Measurements from ENCODE around the gene CARD11.

Gene CARD11

DNA sequence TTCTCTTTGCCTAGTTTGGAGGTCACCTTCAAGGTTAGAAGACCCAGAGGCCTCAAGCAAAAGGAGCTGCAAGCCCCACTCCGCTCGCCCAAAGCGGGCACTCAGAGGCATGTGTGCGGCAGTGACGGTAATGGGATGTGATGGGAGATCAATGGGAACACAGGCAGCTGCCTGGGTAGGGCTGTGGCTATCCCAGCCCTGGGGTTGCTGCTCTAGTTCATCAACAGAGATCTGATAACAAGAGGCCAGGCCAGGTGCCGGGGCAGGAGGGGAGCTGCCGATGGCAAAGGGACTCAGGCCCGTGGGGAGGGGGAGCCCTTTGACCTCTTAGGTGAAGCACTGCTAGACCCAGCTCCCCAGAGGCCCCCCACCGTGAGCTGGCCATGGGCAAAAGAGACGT, 147.5 kb downstream of the CARD11 start:
- no peak overlapping the region for H3K4me3 Mint-ChIP-seq
- TF ChIP-seq, protein P1, sequence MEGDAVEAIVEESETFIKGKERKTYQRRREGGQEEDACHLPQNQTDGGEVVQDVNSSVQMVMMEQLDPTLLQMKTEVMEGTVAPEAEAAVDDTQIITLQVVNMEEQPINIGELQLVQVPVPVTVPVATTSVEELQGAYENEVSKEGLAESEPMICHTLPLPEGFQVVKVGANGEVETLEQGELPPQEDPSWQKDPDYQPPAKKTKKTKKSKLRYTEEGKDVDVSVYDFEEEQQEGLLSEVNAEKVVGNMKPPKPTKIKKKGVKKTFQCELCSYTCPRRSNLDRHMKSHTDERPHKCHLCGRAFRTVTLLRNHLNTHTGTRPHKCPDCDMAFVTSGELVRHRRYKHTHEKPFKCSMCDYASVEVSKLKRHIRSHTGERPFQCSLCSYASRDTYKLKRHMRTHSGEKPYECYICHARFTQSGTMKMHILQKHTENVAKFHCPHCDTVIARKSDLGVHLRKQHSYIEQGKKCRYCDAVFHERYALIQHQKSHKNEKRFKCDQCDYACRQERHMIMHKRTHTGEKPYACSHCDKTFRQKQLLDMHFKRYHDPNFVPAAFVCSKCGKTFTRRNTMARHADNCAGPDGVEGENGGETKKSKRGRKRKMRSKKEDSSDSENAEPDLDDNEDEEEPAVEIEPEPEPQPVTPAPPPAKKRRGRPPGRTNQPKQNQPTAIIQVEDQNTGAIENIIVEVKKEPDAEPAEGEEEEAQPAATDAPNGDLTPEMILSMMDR (IDR thresholded peaks at IDR 0.05): no peak
- no peak overlapping the region for H3K27ac Mint-ChIP-seq
- peaks cover 11% of the 10 kb centered on the region for H3K27me3 Mint-ChIP-seq (ENCODE audit: low read depth, poor library complexity)
- DNase-seq: no peak
- H3K36me3 Mint-ChIP-seq (ENCODE audit: low read depth): no peaks in the 10 kb centered on the region
- peaks cover 11% of the 10 kb centered on the region for H3K9me3 Mint-ChIP-seq
- H3K4me1 Mint-ChIP-seq: peaks cover 13% of the 10 kb centered on the region

DNA sequence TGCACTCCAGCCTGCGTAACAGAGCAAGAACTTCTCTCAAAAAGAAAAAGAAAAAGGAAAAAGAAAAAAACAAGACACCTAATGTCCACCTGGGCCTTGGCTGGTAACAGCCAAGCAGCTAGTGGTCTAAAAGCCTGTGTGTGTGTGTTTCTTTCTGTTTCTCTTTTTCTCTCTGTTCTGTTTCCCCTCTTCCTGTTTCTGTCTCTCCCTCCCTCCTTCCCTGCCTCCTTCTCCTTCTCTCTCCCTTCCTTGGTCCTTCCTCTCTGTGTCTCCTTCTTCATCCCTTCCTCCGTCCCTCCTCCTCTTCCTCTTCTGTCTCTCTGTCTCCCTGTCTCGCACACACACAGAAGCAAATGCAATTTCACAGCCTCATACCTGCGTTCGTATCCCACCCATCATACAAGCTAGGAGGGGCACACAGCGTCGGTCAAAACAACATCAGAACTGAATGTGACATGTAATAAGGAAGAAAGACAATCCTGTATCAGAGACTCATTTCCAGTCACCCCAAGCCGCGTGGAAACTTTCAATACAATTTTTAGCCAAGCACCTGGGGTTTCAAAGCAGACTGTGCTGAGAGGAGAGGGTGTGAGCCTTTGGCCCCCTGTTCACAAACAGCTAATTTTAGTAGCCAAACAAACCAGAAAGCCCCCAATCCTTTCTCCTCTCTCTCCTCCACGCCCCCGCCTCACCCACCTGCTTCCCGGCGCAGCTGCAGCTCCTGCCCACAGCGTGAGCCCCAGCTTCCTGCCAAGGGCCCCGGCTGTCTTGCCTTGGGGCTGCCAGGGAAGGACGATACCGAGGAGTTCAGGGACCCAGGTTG, 149.3 kb downstream of the CARD11 start:
- Mint-ChIP-seq H3K4me1 (peaks cover 13% of the 10 kb centered on the region), H3K9me3 (peaks cover 11% of the 10 kb centered on the region), H3K36me3 (ENCODE audit: low read depth) (no peaks in the 10 kb centered on the region), H3K27me3 (ENCODE audit: low read depth, poor library complexity) (peaks cover 15% of the 10 kb centered on the region), H3K4me3 (no peak overlapping the region), H3K27ac (no peak overlapping the region)
- TF ChIP-seq, protein P1 (IDR thresholded peaks at IDR 0.05): no peak
- DNase-seq: no peak

DNA sequence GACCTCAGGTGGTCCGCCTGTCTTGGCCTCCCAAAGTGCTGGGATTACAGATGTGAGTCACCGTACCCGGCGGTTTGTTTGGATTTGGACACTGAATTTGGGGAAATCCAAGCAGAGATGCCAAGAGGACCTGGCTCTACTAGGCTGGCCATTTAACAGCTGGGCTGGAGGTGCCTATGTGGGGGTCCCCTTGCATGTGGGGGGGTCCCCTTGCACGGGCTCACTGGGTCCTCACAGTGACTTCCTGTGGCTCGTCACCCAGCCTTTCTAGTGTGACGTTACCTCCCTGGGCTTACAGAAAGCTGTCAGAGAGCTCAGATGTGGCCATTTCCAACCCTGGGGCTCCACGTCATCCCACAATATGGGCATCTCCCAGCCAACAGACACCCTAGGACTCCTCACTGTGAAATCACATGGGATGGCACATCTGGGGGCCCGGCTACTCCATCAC, 150.2 kb downstream of the CARD11 start:
- H3K27ac Mint-ChIP-seq: no peak overlapping the region
- peaks cover 15% of the 10 kb centered on the region for H3K27me3 Mint-ChIP-seq (ENCODE audit: low read depth, poor library complexity)
- no peaks in the 10 kb centered on the region for H3K36me3 Mint-ChIP-seq (ENCODE audit: low read depth)
- TF ChIP-seq, protein P1 (IDR thresholded peaks at IDR 0.05): no peak
- no peak overlapping the region for H3K4me3 Mint-ChIP-seq
- peaks cover 13% of the 10 kb centered on the region for H3K4me1 Mint-ChIP-seq
- no peak for DNase-seq
- peaks cover 5% of the 10 kb centered on the region for H3K9me3 Mint-ChIP-seq

DNA sequence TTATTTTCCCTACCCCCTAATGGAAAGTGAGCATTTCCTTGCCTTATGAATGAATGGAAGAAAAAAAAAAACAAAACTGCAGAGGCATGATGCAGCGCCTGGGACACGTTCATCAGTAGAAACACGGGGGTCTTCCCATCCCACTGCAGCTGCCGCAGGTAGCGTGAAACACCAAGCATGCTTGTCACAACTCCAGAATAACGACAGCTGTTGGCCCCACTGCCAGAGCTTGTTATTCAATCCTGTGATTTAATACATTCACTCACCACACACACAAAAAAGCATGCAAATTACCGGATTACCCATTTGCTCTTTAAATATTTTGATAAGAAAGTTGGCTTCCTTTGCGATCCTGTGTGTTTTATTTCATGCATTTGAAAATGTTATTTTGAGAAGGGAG, 151.1 kb downstream of the CARD11 start:
- Mint-ChIP-seq H3K4me3 (no peak overlapping the region), H3K9me3 (peaks cover 4% of the 10 kb centered on the region), H3K27ac (no peak overlapping the region), H3K4me1 (peaks cover 13% of the 10 kb centered on the region), H3K36me3 (ENCODE audit: low read depth) (no peaks in the 10 kb centered on the region), H3K27me3 (ENCODE audit: low read depth, poor library complexity) (peaks cover 15% of the 10 kb centered on the region)
- DNase-seq: no peak
- TF ChIP-seq, protein P1 (IDR thresholded peaks at IDR 0.05): no peak

DNA sequence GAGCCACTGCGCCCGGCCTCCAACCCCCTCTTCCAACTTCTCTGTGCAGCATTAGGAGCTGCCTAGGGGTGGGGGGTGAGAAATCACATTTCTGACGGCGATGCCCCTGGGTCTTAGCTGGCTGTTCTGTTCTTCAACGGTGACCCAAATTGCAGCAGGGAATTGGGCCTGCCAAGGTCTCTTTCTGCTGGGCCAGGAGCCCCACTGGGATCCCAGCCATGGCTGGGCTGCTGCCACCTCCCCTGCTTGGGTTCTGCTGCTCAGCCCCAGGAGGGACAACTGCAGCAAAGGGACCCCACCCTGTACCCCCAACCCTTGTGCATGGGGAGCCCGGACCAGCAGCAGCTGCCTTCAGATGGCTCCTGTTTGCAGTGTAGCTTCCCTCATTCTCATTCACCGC, 155.9 kb downstream of the CARD11 start:
- peaks cover 33% of the 10 kb centered on the region for H3K4me1 Mint-ChIP-seq
- H3K4me3 Mint-ChIP-seq: no peak overlapping the region
- no peak for DNase-seq
- TF ChIP-seq, protein P1 (IDR thresholded peaks at IDR 0.05): no peak
- no peaks in the 10 kb centered on the region for H3K9me3 Mint-ChIP-seq
- H3K36me3 Mint-ChIP-seq (ENCODE audit: low read depth): no peaks in the 10 kb centered on the region
- H3K27me3 Mint-ChIP-seq (ENCODE audit: low read depth, poor library complexity): peaks cover 10% of the 10 kb centered on the region
- H3K27ac Mint-ChIP-seq: no peak overlapping the region

DNA sequence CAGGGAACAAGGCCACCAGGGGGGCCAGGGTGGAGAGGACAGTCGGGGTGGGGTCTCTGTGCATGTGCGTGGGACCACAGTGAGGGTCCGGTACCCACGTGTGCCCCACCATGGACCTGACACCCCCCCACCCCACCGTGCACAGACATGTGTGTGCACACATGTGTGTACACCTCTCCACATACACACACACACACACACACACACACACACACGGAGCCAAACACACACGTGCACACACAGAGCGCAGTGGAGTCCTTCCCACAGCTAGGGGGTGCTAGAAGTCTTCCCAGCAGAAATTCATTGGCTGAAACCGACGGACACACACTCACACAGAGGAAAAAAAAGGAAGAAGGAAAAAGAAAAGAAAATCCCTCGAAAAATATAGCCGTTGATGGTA, 156.8 kb downstream of the CARD11 start:
- Mint-ChIP-seq H3K27ac (no peak overlapping the region), H3K4me1 (peaks cover 37% of the 10 kb centered on the region), H3K36me3 (ENCODE audit: low read depth) (no peaks in the 10 kb centered on the region), H3K4me3 (no peak overlapping the region), H3K9me3 (no peaks in the 10 kb centered on the region), H3K27me3 (ENCODE audit: low read depth, poor library complexity) (peaks cover 10% of the 10 kb centered on the region)
- TF ChIP-seq, protein P1 (IDR thresholded peaks at IDR 0.05): peak; percentile 54
- DNase-seq: peak; percentile 54

Data from nephron progenitor cell (in vitro differentiated cells).